NT2/D1 (cell line): ENCODE results near the gene CTNNA2.
A peak's percentile ranks its signal among the peaks of the same experiment; 100 is the strongest.

Experiments used
- DNase-seq: peaks from one replicate; pipeline ENCODE4 v3.0.0-alpha.2; 2011; ENCODE audit warnings: low read depth, low spot score
- H3K27me3 ChIP-seq: 2 replicates; pipeline ENCODE4 v1.6.0; 2011; ENCODE audit warnings: mild to moderate bottlenecking; ENCODE audit not compliant: insufficient read length, insufficient read depth
- H3K36me3 ChIP-seq: 2 replicates; pipeline ENCODE4 v1.6.1; 2011; ENCODE audit warnings: mild to moderate bottlenecking, low read length, mixed read lengths; ENCODE audit not compliant: insufficient read depth, insufficient read length
- H3K4me1 ChIP-seq: 2 replicates; pipeline ENCODE4 v1.5.1; 2011; ENCODE audit not compliant: insufficient read depth, insufficient read length
- H3K4me3 ChIP-seq: 2 replicates; pipeline ENCODE4 v1.5.1; 2011; ENCODE audit warnings: low read depth; ENCODE audit not compliant: insufficient read length
- H3K9ac ChIP-seq: 2 replicates; pipeline ENCODE4 v1.6.0; 2011; ENCODE audit warnings: low read depth; ENCODE audit not compliant: insufficient read length
- H3K9me3 ChIP-seq: 2 replicates; pipeline ENCODE4 v1.5.1; 2011; ENCODE audit warnings: mild to moderate bottlenecking, low read length; ENCODE audit not compliant: insufficient read depth
- SUZ12 ChIP-seq: IDR thresholded peaks from 2 replicates; pipeline ENCODE4 v1.6.1; 2011; ENCODE audit not compliant: insufficient read length, insufficient read depth; ENCODE audit errors: extremely low read depth
- YY1 ChIP-seq: IDR thresholded peaks from 2 replicates; pipeline ENCODE4 v1.6.1; 2011; ENCODE audit not compliant: insufficient read length, insufficient read depth
- ZNF274 ChIP-seq: IDR thresholded peaks from 2 replicates; pipeline ENCODE4 v1.6.1; 2011; ENCODE audit warnings: mild to moderate bottlenecking, low read depth, low read length

The CTNNA2 gene

GRCh38 chr2:79929624-79930023 is 416.8 kb downstream of the CTNNA2 start:
- Histone ChIP-seq H3K36me3 (no peaks in the 10 kb centered on the region), H3K9me3 (no peaks in the 10 kb centered on the region), H3K4me3 (no peak overlapping the region), H3K9ac (no peak overlapping the region), H3K27me3 (no peaks in the 10 kb centered on the region), H3K4me1 (no peaks in the 10 kb centered on the region)
- TF ChIP-seq ZNF274: no peak
- no peak for TF ChIP-seq YY1
- TF ChIP-seq SUZ12: no peak
- no peak for DNase-seq

GRCh38 chr2:79935046-79935732 is 422.3 kb downstream of the CTNNA2 start:
- Histone ChIP-seq H3K9me3 (no peaks in the 10 kb centered on the region), H3K36me3 (no peaks in the 10 kb centered on the region), H3K4me3 (no peak overlapping the region), H3K9ac (no peak overlapping the region), H3K27me3 (no peaks in the 10 kb centered on the region), H3K4me1 (no peaks in the 10 kb centered on the region)
- TF ChIP-seq ZNF274 (no peak), SUZ12 (no peak), YY1 (no peak)
- no peak for DNase-seq

- Histone ChIP-seq H3K9me3 (no peaks in the 10 kb centered on the region), H3K4me3 (no peak overlapping the region), H3K9ac (no peak overlapping the region), H3K27me3 (no peaks in the 10 kb centered on the region), H3K4me1 (no peaks in the 10 kb centered on the region), H3K36me3 (no peaks in the 10 kb centered on the region)
- TF ChIP-seq SUZ12: no peak
- no peak for TF ChIP-seq ZNF274
- TF ChIP-seq YY1: no peak
- DNase-seq: peak; percentile 50
These were observed 423.2 kb downstream of the CTNNA2 start for GRCh38 chr2:79935771-79936657.

DNA sequence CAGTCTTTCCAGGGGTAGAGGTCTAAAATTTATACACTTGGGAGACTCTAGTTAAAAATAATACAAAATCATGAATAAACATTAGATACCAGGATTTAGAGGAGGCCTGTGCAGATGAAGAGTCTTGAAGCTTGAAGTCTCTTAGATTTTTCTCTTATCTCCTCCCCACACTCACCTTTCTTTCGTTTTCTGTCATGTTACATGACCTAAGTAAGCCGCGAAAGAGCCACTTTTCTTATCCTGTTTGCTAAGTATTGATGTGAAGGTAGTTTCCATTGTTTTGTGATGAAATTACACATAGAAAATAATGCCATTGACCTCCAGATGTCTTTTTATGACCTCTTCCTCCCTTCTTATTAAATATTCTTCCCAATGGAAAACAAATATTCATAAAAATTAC is 423.9 kb downstream of the CTNNA2 start:
- DNase-seq: no peak
- Histone ChIP-seq H3K4me3 (no peak overlapping the region), H3K9ac (no peak overlapping the region), H3K36me3 (no peaks in the 10 kb centered on the region), H3K27me3 (no peaks in the 10 kb centered on the region), H3K4me1 (no peaks in the 10 kb centered on the region), H3K9me3 (no peaks in the 10 kb centered on the region)
- TF ChIP-seq ZNF274 (no peak), SUZ12 (no peak), YY1 (no peak)

GRCh38 chr2:79938648-79939047 is 425.8 kb downstream of the CTNNA2 start:
- H3K27me3 ChIP-seq: no peaks in the 10 kb centered on the region
- H3K4me1 ChIP-seq: no peaks in the 10 kb centered on the region
- no peak overlapping the region for H3K9ac ChIP-seq
- H3K4me3 ChIP-seq: no peak overlapping the region
- TF ChIP-seq SUZ12 (no peak), ZNF274 (no peak)
- no peaks in the 10 kb centered on the region for H3K9me3 ChIP-seq
- no peak for DNase-seq
- no peaks in the 10 kb centered on the region for H3K36me3 ChIP-seq

GRCh38 chr2:79940364-79940763 is 427.5 kb downstream of the CTNNA2 start:
- H3K9me3 ChIP-seq: no peaks in the 10 kb centered on the region
- no peaks in the 10 kb centered on the region for H3K36me3 ChIP-seq
- TF ChIP-seq SUZ12 (no peak), ZNF274 (no peak)
- H3K9ac ChIP-seq: no peak overlapping the region
- H3K27me3 ChIP-seq: no peaks in the 10 kb centered on the region
- no peak overlapping the region for H3K4me3 ChIP-seq
- H3K4me1 ChIP-seq: no peaks in the 10 kb centered on the region
- DNase-seq: no peak

- DNase-seq: no peak
- TF ChIP-seq ZNF274 (no peak), SUZ12 (no peak), YY1 (no peak)
- Histone ChIP-seq H3K36me3 (no peaks in the 10 kb centered on the region), H3K27me3 (no peaks in the 10 kb centered on the region), H3K9me3 (no peaks in the 10 kb centered on the region), H3K9ac (no peak overlapping the region), H3K4me1 (no peaks in the 10 kb centered on the region), H3K4me3 (no peak overlapping the region)
These were observed 428.3 kb downstream of the CTNNA2 start for GRCh38 chr2:79941179-79941578.
